Keratinocyte (primary cell): ENCODE measurements around the gene CD300LD.

Experiments
- EZH2 ChIP-seq: IDR thresholded peaks from one replicate; pipeline ENCODE4 v1.6.1; 2012; ENCODE audit warnings: inconsistent platforms, mild to moderate bottlenecking, low read length, moderate library complexity
- TF ChIP-seq, protein P1 (sequence below), 3 experiments: IDR thresholded peaks in 1 of 3; conservative IDR thresholded peaks in 1 of 3; optimal IDR thresholded peaks in 1 of 3; 2 replicates in 2 of 3; 3 replicates in 1 of 3; pipeline versions ENCODE3 to v1.5.1; 2011; ENCODE audit warnings: low read length in 3 of 3, mild to moderate bottlenecking in 3 of 3, moderate library complexity in 2 of 3, control low read depth in 1 of 3, inconsistent platforms in 1 of 3; ENCODE audit not compliant: insufficient read depth in 2 of 3; ENCODE audit errors: extremely low read depth in 1 of 3

- TF ChIP-seq, protein P1, sequence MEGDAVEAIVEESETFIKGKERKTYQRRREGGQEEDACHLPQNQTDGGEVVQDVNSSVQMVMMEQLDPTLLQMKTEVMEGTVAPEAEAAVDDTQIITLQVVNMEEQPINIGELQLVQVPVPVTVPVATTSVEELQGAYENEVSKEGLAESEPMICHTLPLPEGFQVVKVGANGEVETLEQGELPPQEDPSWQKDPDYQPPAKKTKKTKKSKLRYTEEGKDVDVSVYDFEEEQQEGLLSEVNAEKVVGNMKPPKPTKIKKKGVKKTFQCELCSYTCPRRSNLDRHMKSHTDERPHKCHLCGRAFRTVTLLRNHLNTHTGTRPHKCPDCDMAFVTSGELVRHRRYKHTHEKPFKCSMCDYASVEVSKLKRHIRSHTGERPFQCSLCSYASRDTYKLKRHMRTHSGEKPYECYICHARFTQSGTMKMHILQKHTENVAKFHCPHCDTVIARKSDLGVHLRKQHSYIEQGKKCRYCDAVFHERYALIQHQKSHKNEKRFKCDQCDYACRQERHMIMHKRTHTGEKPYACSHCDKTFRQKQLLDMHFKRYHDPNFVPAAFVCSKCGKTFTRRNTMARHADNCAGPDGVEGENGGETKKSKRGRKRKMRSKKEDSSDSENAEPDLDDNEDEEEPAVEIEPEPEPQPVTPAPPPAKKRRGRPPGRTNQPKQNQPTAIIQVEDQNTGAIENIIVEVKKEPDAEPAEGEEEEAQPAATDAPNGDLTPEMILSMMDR (optimal IDR thresholded peaks at IDR 0.05 in 1 of 3, IDR thresholded peaks at IDR 0.05 in 1 of 3, conservative IDR thresholded peaks at IDR 0.05 in 1 of 3; ENCODE audit: extremely low read depth in 1 of 3, insufficient read depth in 2 of 3, low read length in 3 of 3): no peak
- TF ChIP-seq EZH2: no peak
Observed at GRCh38 chr17:74582633-74583032, 9.4 kb downstream of the CD300LD start.
